ENCODE measurements around the gene JAML. TPM values are rescaled to one million over a fixed set of nuclear protein-coding genes. Genes with fewer than 3 reads are reported as not detected.

Gene JAML
- total and polyA plus RNA-seq, 2 of the 8 experiments (the other 6 are each of a cell fraction or from before 2014, with no cell fraction given) = 0.12 to 0.58 TPM

DNA sequence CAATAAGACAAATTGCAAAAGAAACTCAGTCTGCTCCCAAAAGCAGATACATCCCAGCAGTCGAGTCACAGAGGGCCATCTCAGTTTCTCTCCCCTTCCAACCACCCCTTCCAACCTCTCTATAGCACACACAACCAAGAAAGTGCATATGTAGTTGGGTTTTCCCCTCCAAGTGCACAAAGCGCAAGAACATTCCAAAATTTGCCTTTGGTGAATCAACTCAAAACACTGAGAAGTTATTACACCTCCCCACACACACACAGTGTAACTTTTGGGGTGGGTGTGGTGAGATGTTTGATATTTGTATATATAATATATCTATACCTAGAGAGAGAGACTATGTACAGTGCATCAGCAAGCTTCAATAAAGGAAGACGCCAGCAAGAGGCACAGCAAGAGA, 62.0 kb downstream of the JAML start:
- H3K23me2 ChIP-seq (ENCODE audit: low read depth, low read length) = no peaks in the 10 kb centered on the region
- no peak overlapping the region for H3K23ac ChIP-seq (ENCODE audit: insufficient read length)
- no peak overlapping the region for H4K5ac ChIP-seq (ENCODE audit: insufficient read length, low read depth, low read length)
- H2AK5ac ChIP-seq (ENCODE audit: low read depth, low read length) = no peak overlapping the region
- H3K27ac ChIP-seq (ENCODE audit: low read depth, low read length) = no peak overlapping the region
- no peak overlapping the region for H3K18ac ChIP-seq (ENCODE audit: extremely low read depth, low read length)
- H4K20me1 ChIP-seq (replicated peaks in 1 of 2; ENCODE audit: control insufficient read depth in 1 of 2, insufficient read depth in 2 of 2, low read length in 2 of 2) = no peaks in the 10 kb centered on the region
- no peak overlapping the region for H2BK12ac ChIP-seq (ENCODE audit: low read depth, low read length)
- 86% methylated on average over 3 of the region's 3 CpGs; no CpG with 5 or more reads in 1 of the 2 experiments for WGBS, 2 experiments (ENCODE audit: extremely low coverage in 1 of 2, insufficient coverage in 1 of 2, insufficient read length in 1 of 2, insufficient replicate concordance in 2 of 2, low coverage in 1 of 2, low lambda C conversion rate in 2 of 2, missing lambda C conversion rate in 1 of 2)
- H2BK5ac ChIP-seq (ENCODE audit: low read depth, low read length) = no peak overlapping the region
- peaks cover 0 to 44% (median 17%) of the 10 kb centered on the region in 4 experiments; a peak in 6 of 7 replicates for H3K27me3 ChIP-seq (replicated peaks in 1 of 4; ENCODE audit: control insufficient read depth in 3 of 4, extremely low read depth in 1 of 4, insufficient read depth in 3 of 4, low read length in 3 of 4)
- H2AFZ ChIP-seq (ENCODE audit: low read length) = no peak overlapping the region
- H3K14ac ChIP-seq (ENCODE audit: insufficient read length) = no peak overlapping the region
- no peak overlapping the region for H3K4me2 ChIP-seq (ENCODE audit: insufficient read depth in 1 of 2, low read depth in 2 of 2, low read length in 2 of 2)
- POLR2A ChIA-PET (ENCODE audit: partially characterized antibody) = no interaction called here
- H2BK15ac ChIP-seq (ENCODE audit: low read length) = no peak overlapping the region
- no peaks in the 10 kb centered on the region for H3K9me3 ChIP-seq (ENCODE audit: insufficient read depth in 2 of 2, low read depth in 1 of 2, low read length in 1 of 2)
- FAIRE-seq (no peak), DNase-seq (ENCODE audit: low read depth in 1 of 2, low spot score in 2 of 2) (no peak)
- H3K4me1 ChIP-seq (replicated peaks in 1 of 4; ENCODE audit: control insufficient read depth in 3 of 4, insufficient read depth in 4 of 4, low read length in 3 of 4) = peaks cover 0 to 10% (median 6%) of the 10 kb centered on the region in 4 experiments; a peak in 6 of 7 replicates
- no peak overlapping the region for H3K4me3 ChIP-seq (ENCODE audit: extremely low read depth in 1 of 4, insufficient read depth in 2 of 4, low read depth in 3 of 4, low read length in 4 of 4)
- H2BK20ac ChIP-seq (ENCODE audit: low read length) = no peak overlapping the region
- CTCF ChIA-PET (ENCODE audit: partially characterized antibody) = interaction anchor here (1.1 to 2.5 kb wide), 3 partner anchors 7 to 22 kb away, joined by 3 to 13 read pairs (median 5); no protein-coding TSS in a partner anchor
- H4K91ac ChIP-seq (replicated peaks; ENCODE audit: insufficient read length, low read length) = no peak overlapping the region
- H3K79me2 ChIP-seq (ENCODE audit: control insufficient read depth in 1 of 2, insufficient read depth in 2 of 2, low read length in 2 of 2) = no peaks in the 10 kb centered on the region
- H3K9ac ChIP-seq (replicated peaks in 1 of 4; ENCODE audit: extremely low read depth in 1 of 4, low read depth in 3 of 4, low read length in 3 of 4) = no peak overlapping the region
- no peaks in the 10 kb centered on the region for H3K36me3 ChIP-seq (ENCODE audit: control insufficient read depth in 2 of 4, insufficient read depth in 4 of 4, low read length in 3 of 4)
- no peak overlapping the region; the same call in 1 of the 2 replicates for H4K8ac ChIP-seq (ENCODE audit: extremely low read depth, insufficient read depth, low read length)
- H2BK120ac ChIP-seq (replicated peaks; ENCODE audit: low read depth, low read length) = no peak overlapping the region
- H3K79me1 ChIP-seq (ENCODE audit: low read depth, low read length) = no peaks in the 10 kb centered on the region
- H3K4ac ChIP-seq (replicated peaks; ENCODE audit: insufficient read length, low read depth, low read length) = no peak overlapping the region
- H3K56ac ChIP-seq (replicated peaks; ENCODE audit: insufficient read length, low read depth, low read length) = no peak overlapping the region
- no peak for TF ChIP-seq KDM1A (IDR thresholded peaks at IDR 0.05; ENCODE audit: borderline replicate concordance, low read length)
- TF ChIP-seq GTF2F1 (IDR thresholded peaks at IDR 0.05; ENCODE audit: borderline replicate concordance, low read depth, low read length) = no peak
- no peak for TF ChIP-seq HDAC6 (IDR thresholded peaks at IDR 0.05; ENCODE audit: low read depth, low read length)
- TF ChIP-seq EGR1 (IDR thresholded peaks at IDR 0.05; ENCODE audit: borderline replicate concordance, low read depth, low read length) = no peak
- TF ChIP-seq, protein P1, sequence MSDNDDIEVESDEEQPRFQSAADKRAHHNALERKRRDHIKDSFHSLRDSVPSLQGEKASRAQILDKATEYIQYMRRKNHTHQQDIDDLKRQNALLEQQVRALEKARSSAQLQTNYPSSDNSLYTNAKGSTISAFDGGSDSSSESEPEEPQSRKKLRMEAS (IDR thresholded peaks at IDR 0.05) = no peak
- no peak for TF ChIP-seq RXRA (IDR thresholded peaks at IDR 0.05; ENCODE audit: insufficient read depth, low read depth, low read length)
- TF ChIP-seq TAF1 (IDR thresholded peaks at IDR 0.05; ENCODE audit: low read depth, low read length) = no peak
- no peak for TF ChIP-seq TBP (IDR thresholded peaks at IDR 0.05; ENCODE audit: low read depth, low read length)
- TF ChIP-seq, protein P2, sequence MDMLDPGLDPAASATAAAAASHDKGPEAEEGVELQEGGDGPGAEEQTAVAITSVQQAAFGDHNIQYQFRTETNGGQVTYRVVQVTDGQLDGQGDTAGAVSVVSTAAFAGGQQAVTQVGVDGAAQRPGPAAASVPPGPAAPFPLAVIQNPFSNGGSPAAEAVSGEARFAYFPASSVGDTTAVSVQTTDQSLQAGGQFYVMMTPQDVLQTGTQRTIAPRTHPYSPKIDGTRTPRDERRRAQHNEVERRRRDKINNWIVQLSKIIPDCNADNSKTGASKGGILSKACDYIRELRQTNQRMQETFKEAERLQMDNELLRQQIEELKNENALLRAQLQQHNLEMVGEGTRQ (IDR thresholded peaks at IDR 0.05; ENCODE audit: low read length) = no peak
- TF ChIP-seq EZH2 (IDR thresholded peaks at IDR 0.05; ENCODE audit: low read depth, low read length, severe bottlenecking) = no peak
- no peak for TF ChIP-seq SIRT6 (IDR thresholded peaks at IDR 0.05; ENCODE audit: low read length)

All from H1 (cell line).